ENCODE measurements around the gene EP300. TPM values are rescaled to one million over a fixed set of nuclear protein-coding genes. Genes with fewer than 3 reads are reported as not detected.
"Not testable (repeated sequence)": the region's sequence is repeated elsewhere in the genome, so short reads cannot be mapped to it uniquely, and the experiment has no call there.

Gene EP300
- total RNA-seq, 1 donor from 2014 or later = 37.4 TPM

- no peaks in the 10 kb centered on the region for H3K27me3 ChIP-seq (ENCODE audit: control insufficient read depth, insufficient read depth, low read length)
- no peak for TF ChIP-seq CTCF (IDR thresholded peaks at IDR 0.05; ENCODE audit: insufficient read depth, low read length, poor library complexity, severe bottlenecking)
- peaks cover 7% of the 10 kb centered on the region for H3K36me3 ChIP-seq (ENCODE audit: control insufficient read depth, insufficient read depth, low read length)
- no peak overlapping the region for H3K4me3 ChIP-seq (ENCODE audit: low read depth, low read length)
- DNase-seq (ENCODE audit: low read depth) = no peak
These were observed 85.4 kb downstream of the EP300 start for GRCh38 chr22:41177622-41178424.

- Histone ChIP-seq H3K27me3 (ENCODE audit: control insufficient read depth, insufficient read depth, low read length) (no peaks in the 10 kb centered on the region), H3K36me3 (ENCODE audit: control insufficient read depth, insufficient read depth, low read length) (peaks cover 7% of the 10 kb centered on the region), H3K4me3 (ENCODE audit: low read depth, low read length) (no peak overlapping the region)
- no peak for TF ChIP-seq CTCF (IDR thresholded peaks at IDR 0.05; ENCODE audit: insufficient read depth, low read length, poor library complexity, severe bottlenecking)
- DNase-seq (ENCODE audit: low read depth) = no peak
These were observed 86.1 kb downstream of the EP300 start for GRCh38 chr22:41178425-41178975.

GRCh38 chr22:41180362-41180761, 88.0 kb downstream of the EP300 start:
- not testable (repeated sequence) for H3K27me3 ChIP-seq (ENCODE audit: control insufficient read depth, insufficient read depth, low read length); H3K36me3 ChIP-seq (ENCODE audit: control insufficient read depth, insufficient read depth, low read length); H3K4me3 ChIP-seq (ENCODE audit: low read depth, low read length); DNase-seq (ENCODE audit: low read depth)

- DNase-seq (ENCODE audit: low read depth) = no peak
- no peaks in the 10 kb centered on the region for H3K27me3 ChIP-seq (ENCODE audit: control insufficient read depth, insufficient read depth, low read length)
- TF ChIP-seq CTCF (IDR thresholded peaks at IDR 0.05; ENCODE audit: insufficient read depth, low read length, poor library complexity, severe bottlenecking) = no peak
- no peak overlapping the region for H3K4me3 ChIP-seq (ENCODE audit: low read depth, low read length)
- peaks cover 7% of the 10 kb centered on the region for H3K36me3 ChIP-seq (ENCODE audit: control insufficient read depth, insufficient read depth, low read length)
These were observed 88.5 kb downstream of the EP300 start for GRCh38 chr22:41180926-41181325.

- no peak for TF ChIP-seq CTCF (IDR thresholded peaks at IDR 0.05; ENCODE audit: insufficient read depth, low read length, poor library complexity, severe bottlenecking)
- Histone ChIP-seq H3K27me3 (ENCODE audit: control insufficient read depth, insufficient read depth, low read length) (no peaks in the 10 kb centered on the region), H3K36me3 (ENCODE audit: control insufficient read depth, insufficient read depth, low read length) (peaks cover 7% of the 10 kb centered on the region), H3K4me3 (ENCODE audit: low read depth, low read length) (no peak overlapping the region)
- DNase-seq (ENCODE audit: low read depth) = no peak
These were observed 89.2 kb downstream of the EP300 start for GRCh38 chr22:41181349-41182241.

- no peak for TF ChIP-seq CTCF (IDR thresholded peaks at IDR 0.05; ENCODE audit: insufficient read depth, low read length, poor library complexity, severe bottlenecking)
- H3K27me3 ChIP-seq (ENCODE audit: control insufficient read depth, insufficient read depth, low read length) = no peaks in the 10 kb centered on the region
- no peak for DNase-seq (ENCODE audit: low read depth)
- H3K4me3 ChIP-seq (ENCODE audit: low read depth, low read length) = no peak overlapping the region
- H3K36me3 ChIP-seq (ENCODE audit: control insufficient read depth, insufficient read depth, low read length) = no peaks in the 10 kb centered on the region
These were observed 92.3 kb downstream of the EP300 start for GRCh38 chr22:41184679-41185078.

Measured in kidney epithelial cell (primary cell).